ENCODE results near the gene KRTAP10-6.

KRTAP10-6 gene

DNA sequence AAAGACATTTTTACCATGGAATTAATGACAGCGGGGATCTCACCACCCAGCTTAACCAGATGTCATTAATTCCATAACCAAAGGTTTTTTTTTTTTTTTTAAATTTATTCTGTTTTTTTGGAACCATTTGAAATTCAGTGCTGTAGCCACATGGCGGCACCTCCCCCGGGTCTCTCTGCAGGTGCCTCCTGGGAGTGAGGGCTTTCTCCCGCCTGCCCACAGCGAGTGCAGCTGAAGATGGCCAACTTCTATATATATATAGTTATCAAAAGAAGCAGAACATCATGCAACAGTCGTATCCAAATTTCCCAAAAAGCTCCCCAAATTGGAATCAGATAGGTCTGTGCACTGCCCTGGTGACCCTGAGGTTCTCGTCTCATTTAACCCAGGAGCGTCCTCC, 23.2 kb upstream of the KRTAP10-6 start:
- Histone ChIP-seq H3K4ac (ENCODE audit: low read depth in 1 of 2, low read length in 2 of 2) (no peak overlapping the region), H3K4me2 (ENCODE audit: low read length, poor library complexity, severe bottlenecking) (no peak overlapping the region), H2AK5ac (ENCODE audit: low read length, severe bottlenecking) (no peak overlapping the region), H3K36me3 (ENCODE audit: control insufficient read depth in 1 of 2, insufficient read depth in 2 of 2, low read depth in 1 of 2, low read length in 2 of 2) (no peaks in the 10 kb centered on the region), H2BK120ac (ENCODE audit: low read depth, low read length) (no peak overlapping the region), H2BK12ac (ENCODE audit: low read length in 2 of 2) (no peak overlapping the region), H3K4me1 (ENCODE audit: control insufficient read depth, insufficient read depth, low read depth, low read length) (no peaks in the 10 kb centered on the region), H2BK15ac (ENCODE audit: low read depth, poor library complexity, severe bottlenecking) (no peak overlapping the region), H2AFZ (ENCODE audit: low read depth, low read length) (no peak overlapping the region), H3K9me3 (ENCODE audit: control insufficient read depth, low read length) (peaks cover 22% of the 10 kb centered on the region), H3K79me1 (replicated peaks; ENCODE audit: low read length, poor library complexity, severe bottlenecking) (no peaks in the 10 kb centered on the region), H2BK5ac (ENCODE audit: low read depth, low read length, poor library complexity, severe bottlenecking) (no peak overlapping the region), H3K14ac (ENCODE audit: low read length in 2 of 2) (no peak overlapping the region), H4K8ac (ENCODE audit: low read length) (no peak overlapping the region), H3K18ac (ENCODE audit: low read depth in 1 of 2, low read length in 2 of 2) (no peak overlapping the region), H3K27me3 (ENCODE audit: control insufficient read depth in 1 of 2, insufficient read depth in 1 of 2, low read length in 2 of 2) (no peaks in the 10 kb centered on the region), H4K91ac (ENCODE audit: low read length) (no peak overlapping the region), H3K9ac (ENCODE audit: low read length) (no peak overlapping the region), H3K27ac (ENCODE audit: low read length, poor library complexity, severe bottlenecking) (no peak overlapping the region), H3K23ac (ENCODE audit: low read length in 2 of 2) (no peak overlapping the region), H3K4me3 (ENCODE audit: insufficient read depth in 1 of 2, low read depth in 1 of 2, low read length in 2 of 2) (no peak overlapping the region)
- no peak for DNase-seq
- WGBS: 80% methylated on average over 7 of the region's 8 CpGs

DNA sequence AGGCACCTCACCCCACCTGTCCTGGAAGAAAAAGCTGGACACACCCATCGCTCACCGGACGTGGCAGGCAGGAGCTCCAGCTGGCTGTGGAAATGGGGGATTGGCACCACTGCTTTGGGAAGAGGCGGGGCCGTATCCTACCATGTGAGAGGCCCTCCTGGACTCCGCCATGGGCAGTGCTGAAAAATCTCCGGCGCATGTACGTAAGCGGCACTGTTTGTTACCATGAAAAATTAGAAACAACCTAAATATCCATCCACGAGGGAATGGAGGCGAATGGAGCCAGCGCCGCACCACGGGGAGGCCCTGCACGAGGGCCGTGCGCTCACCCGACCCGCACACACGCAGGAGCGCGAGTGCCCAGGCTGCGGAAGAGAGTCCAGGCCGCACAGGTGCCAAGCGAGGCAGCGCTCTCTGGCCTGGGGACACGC, 22.7 kb upstream of the KRTAP10-6 start:
- Histone ChIP-seq H3K4me3 (ENCODE audit: insufficient read depth in 1 of 2, low read depth in 1 of 2, low read length in 2 of 2) (no peak overlapping the region), H3K4ac (ENCODE audit: low read depth in 1 of 2, low read length in 2 of 2) (no peak overlapping the region), H2BK12ac (ENCODE audit: low read length in 2 of 2) (no peak overlapping the region), H2BK15ac (ENCODE audit: low read depth, poor library complexity, severe bottlenecking) (no peak overlapping the region), H3K4me1 (ENCODE audit: control insufficient read depth, insufficient read depth, low read depth, low read length) (no peaks in the 10 kb centered on the region), H3K9me3 (ENCODE audit: control insufficient read depth, low read length) (peaks cover 17% of the 10 kb centered on the region), H2AK5ac (ENCODE audit: low read length, severe bottlenecking) (no peak overlapping the region), H3K9ac (ENCODE audit: low read length) (no peak overlapping the region), H2BK120ac (ENCODE audit: low read depth, low read length) (no peak overlapping the region), H3K14ac (ENCODE audit: low read length in 2 of 2) (no peak overlapping the region), H3K23ac (ENCODE audit: low read length in 2 of 2) (no peak overlapping the region), H3K4me2 (ENCODE audit: low read length, poor library complexity, severe bottlenecking) (no peak overlapping the region), H2BK5ac (ENCODE audit: low read depth, low read length, poor library complexity, severe bottlenecking) (no peak overlapping the region), H3K27ac (ENCODE audit: low read length, poor library complexity, severe bottlenecking) (no peak overlapping the region), H3K36me3 (ENCODE audit: control insufficient read depth in 1 of 2, insufficient read depth in 2 of 2, low read depth in 1 of 2, low read length in 2 of 2) (no peaks in the 10 kb centered on the region), H2AFZ (ENCODE audit: low read depth, low read length) (no peak overlapping the region), H4K8ac (ENCODE audit: low read length) (no peak overlapping the region), H3K79me1 (replicated peaks; ENCODE audit: low read length, poor library complexity, severe bottlenecking) (no peaks in the 10 kb centered on the region), H3K27me3 (ENCODE audit: control insufficient read depth in 1 of 2, insufficient read depth in 1 of 2, low read length in 2 of 2) (no peaks in the 10 kb centered on the region), H4K91ac (ENCODE audit: low read length) (no peak overlapping the region), H3K18ac (ENCODE audit: low read depth in 1 of 2, low read length in 2 of 2) (no peak overlapping the region)
- DNase-seq: no peak
- WGBS: 95% methylated on average over 28 of the region's 28 CpGs

DNA sequence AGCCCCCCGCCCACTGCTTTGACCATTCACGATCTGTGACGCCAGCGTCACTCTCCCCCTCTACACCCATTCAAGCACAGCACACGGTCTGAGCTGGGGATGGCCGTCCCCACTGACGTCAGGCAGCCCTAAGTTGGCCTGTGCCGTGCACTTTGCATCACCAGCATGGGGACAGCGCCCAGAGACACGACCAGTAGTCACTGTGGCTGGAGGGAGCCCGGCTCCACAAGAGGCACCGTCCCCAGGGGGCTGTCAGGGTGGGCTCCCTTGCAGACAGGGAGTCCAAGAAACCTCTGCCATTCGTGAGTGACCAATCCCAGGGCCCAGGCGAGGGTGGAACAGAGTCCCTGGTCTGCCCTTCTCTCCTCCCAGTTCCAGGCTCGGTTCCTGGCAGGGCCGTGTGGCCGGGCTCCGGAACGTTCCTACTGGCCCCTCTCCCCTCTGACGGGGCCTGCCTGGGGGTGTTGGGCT, 21.9 kb upstream of the KRTAP10-6 start:
- H3K9ac ChIP-seq (ENCODE audit: low read length): no peak overlapping the region
- H2AFZ ChIP-seq (ENCODE audit: low read depth, low read length): no peak overlapping the region
- no peaks in the 10 kb centered on the region for H3K27me3 ChIP-seq (ENCODE audit: control insufficient read depth in 1 of 2, insufficient read depth in 1 of 2, low read length in 2 of 2)

DNA sequence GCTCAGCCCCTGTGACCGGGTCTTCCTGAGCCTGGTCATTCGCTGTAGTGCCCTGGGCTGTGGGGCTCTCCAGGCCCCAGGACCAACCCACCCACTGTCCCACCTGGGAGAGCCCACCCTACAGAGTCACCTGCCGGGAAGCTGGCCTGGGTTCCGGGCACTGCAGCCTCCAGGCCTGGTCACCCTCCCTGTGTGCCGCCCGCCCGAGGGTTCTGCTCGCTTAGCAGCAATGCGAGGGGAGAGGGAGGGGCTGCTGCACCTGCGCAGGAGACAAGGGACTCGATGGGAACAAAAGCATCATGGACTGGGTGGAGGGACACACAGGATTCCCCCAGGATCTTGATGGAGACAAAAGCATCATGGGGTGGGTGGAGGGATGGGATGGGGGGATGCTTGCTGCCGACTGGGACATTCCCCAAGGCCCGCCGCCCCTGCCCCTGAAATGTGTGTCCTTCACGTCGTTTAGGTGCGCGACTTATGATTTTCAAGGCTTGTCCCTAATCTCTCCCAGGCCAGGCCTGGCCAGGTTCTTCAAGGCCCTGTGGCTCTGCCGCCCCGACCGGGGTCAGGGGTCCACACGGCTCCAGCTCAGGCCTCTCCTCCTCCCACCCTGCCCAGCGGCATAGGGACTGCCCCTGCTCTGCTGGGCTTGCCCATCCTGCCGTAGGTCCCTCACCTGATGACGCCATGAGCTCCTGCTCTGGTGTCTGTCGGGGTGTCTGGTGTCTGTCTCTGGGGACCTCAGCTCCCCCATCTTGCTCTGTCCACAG, 21.3 kb upstream of the KRTAP10-6 start:
- no peak overlapping the region for H2AK5ac ChIP-seq (ENCODE audit: low read length, severe bottlenecking)
- peak overlapping the region in 1 of 2 experiments; percentile 25 for H3K4me3 ChIP-seq (ENCODE audit: insufficient read depth in 1 of 2, low read depth in 1 of 2, low read length in 2 of 2)
- WGBS: 91% methylated on average over 25 of the region's 26 CpGs
- no peak overlapping the region for H2BK12ac ChIP-seq (ENCODE audit: low read length in 2 of 2)
- H3K4me1 ChIP-seq (ENCODE audit: control insufficient read depth, insufficient read depth, low read depth, low read length): no peaks in the 10 kb centered on the region
- no peak overlapping the region for H3K4me2 ChIP-seq (ENCODE audit: low read length, poor library complexity, severe bottlenecking)
- H3K23ac ChIP-seq (ENCODE audit: low read length in 2 of 2): no peak overlapping the region
- no peaks in the 10 kb centered on the region for H3K79me1 ChIP-seq (replicated peaks; ENCODE audit: low read length, poor library complexity, severe bottlenecking)
- no peak for DNase-seq
- H3K9ac ChIP-seq (ENCODE audit: low read length): no peak overlapping the region
- H4K8ac ChIP-seq (ENCODE audit: low read length): no peak overlapping the region
- H2BK120ac ChIP-seq (ENCODE audit: low read depth, low read length): no peak overlapping the region
- H3K4ac ChIP-seq (ENCODE audit: low read depth in 1 of 2, low read length in 2 of 2): no peak overlapping the region
- H3K27me3 ChIP-seq (ENCODE audit: control insufficient read depth in 1 of 2, insufficient read depth in 1 of 2, low read length in 2 of 2): no peaks in the 10 kb centered on the region
- no peaks in the 10 kb centered on the region for H3K36me3 ChIP-seq (ENCODE audit: control insufficient read depth in 1 of 2, insufficient read depth in 2 of 2, low read depth in 1 of 2, low read length in 2 of 2)
- H3K14ac ChIP-seq (ENCODE audit: low read length in 2 of 2): no peak overlapping the region
- peaks cover 19% of the 10 kb centered on the region for H3K9me3 ChIP-seq (ENCODE audit: control insufficient read depth, low read length)
- no peak overlapping the region for H2BK5ac ChIP-seq (ENCODE audit: low read depth, low read length, poor library complexity, severe bottlenecking)
- no peak overlapping the region for H4K91ac ChIP-seq (ENCODE audit: low read length)
- no peak overlapping the region for H3K27ac ChIP-seq (ENCODE audit: low read length, poor library complexity, severe bottlenecking)
- no peak overlapping the region for H3K18ac ChIP-seq (ENCODE audit: low read depth in 1 of 2, low read length in 2 of 2)
- no peak overlapping the region for H2AFZ ChIP-seq (ENCODE audit: low read depth, low read length)
- H2BK15ac ChIP-seq (ENCODE audit: low read depth, poor library complexity, severe bottlenecking): no peak overlapping the region

More for the DNA sequence above, 21.9 kb upstream of the KRTAP10-6 start:
- H2BK120ac ChIP-seq (ENCODE audit: low read depth, low read length): no peak overlapping the region
- H3K18ac ChIP-seq (ENCODE audit: low read depth in 1 of 2, low read length in 2 of 2): no peak overlapping the region
- H3K23ac ChIP-seq (ENCODE audit: low read length in 2 of 2): no peak overlapping the region
- no peak overlapping the region for H2BK5ac ChIP-seq (ENCODE audit: low read depth, low read length, poor library complexity, severe bottlenecking)
- H3K14ac ChIP-seq (ENCODE audit: low read length in 2 of 2): no peak overlapping the region
- no peak overlapping the region for H4K8ac ChIP-seq (ENCODE audit: low read length)
- H3K79me1 ChIP-seq (replicated peaks; ENCODE audit: low read length, poor library complexity, severe bottlenecking): no peaks in the 10 kb centered on the region
- no peak overlapping the region for H3K4ac ChIP-seq (ENCODE audit: low read depth in 1 of 2, low read length in 2 of 2)
- no peak overlapping the region for H4K91ac ChIP-seq (ENCODE audit: low read length)
- H2AK5ac ChIP-seq (ENCODE audit: low read length, severe bottlenecking): no peak overlapping the region
- no peak overlapping the region for H3K4me3 ChIP-seq (ENCODE audit: insufficient read depth in 1 of 2, low read depth in 1 of 2, low read length in 2 of 2)
- H3K27ac ChIP-seq (ENCODE audit: low read length, poor library complexity, severe bottlenecking): no peak overlapping the region
- no peak overlapping the region for H3K4me2 ChIP-seq (ENCODE audit: low read length, poor library complexity, severe bottlenecking)
- WGBS: 81% methylated on average over 20 of the region's 20 CpGs
- H3K9me3 ChIP-seq (ENCODE audit: control insufficient read depth, low read length): peaks cover 17% of the 10 kb centered on the region
- no peak for DNase-seq
- H2BK12ac ChIP-seq (ENCODE audit: low read length in 2 of 2): no peak overlapping the region
- no peak overlapping the region for H2BK15ac ChIP-seq (ENCODE audit: low read depth, poor library complexity, severe bottlenecking)
- no peaks in the 10 kb centered on the region for H3K4me1 ChIP-seq (ENCODE audit: control insufficient read depth, insufficient read depth, low read depth, low read length)
- no peaks in the 10 kb centered on the region for H3K36me3 ChIP-seq (ENCODE audit: control insufficient read depth in 1 of 2, insufficient read depth in 2 of 2, low read depth in 1 of 2, low read length in 2 of 2)
